ENCODE data around the gene FHOD3. TPM values are rescaled to one million over a fixed set of nuclear protein-coding genes. Genes with fewer than 3 reads are reported as not detected.

The FHOD3 gene
- total and polyA plus RNA-seq, 4 donors: 0.57 to 1.3 (median 1.2) TPM; not detected in 1

DNA sequence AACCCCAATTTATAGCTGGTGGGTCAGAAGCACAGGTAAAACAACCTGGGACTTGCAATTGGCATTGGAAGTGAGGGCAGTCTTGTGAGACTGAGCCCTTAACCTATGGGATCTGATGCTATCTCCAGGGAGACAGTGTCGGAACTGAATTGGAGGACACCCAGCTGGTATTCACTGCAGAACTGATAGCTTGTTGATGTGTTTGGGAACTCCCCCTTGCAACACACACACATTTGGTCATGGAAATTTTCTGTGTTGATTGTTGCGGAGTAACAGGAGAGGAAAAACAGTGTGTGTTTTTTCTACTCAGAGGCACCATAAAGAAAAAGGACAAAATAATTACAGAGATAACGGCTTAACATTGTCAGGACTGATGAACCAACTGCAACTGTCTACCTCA lies 515.2 kb downstream of the FHOD3 start:
- Histone ChIP-seq H3K9ac (ENCODE audit: low read depth in 1 of 2, low read length in 2 of 2) (no peak overlapping the region), H3K4me1 (ENCODE audit: control insufficient read depth in 4 of 4, insufficient read depth in 4 of 4, low read length in 3 of 4) (peaks cover 0 to 3% (median 1%) of the 10 kb centered on the region in 4 donors), H3K9me3 (ENCODE audit: control insufficient read depth in 4 of 4, low read length in 3 of 4) (no peaks in the 10 kb centered on the region), H3K27ac (ENCODE audit: low read depth in 1 of 2, low read length in 2 of 2) (no peak overlapping the region), H3K36me3 (ENCODE audit: control insufficient read depth in 4 of 4, insufficient read depth in 3 of 4, low read depth in 1 of 4, low read length in 3 of 4) (peaks cover 0 to 3% (median 2%) of the 10 kb centered on the region in 4 donors), H3K27me3 (ENCODE audit: control insufficient read depth in 4 of 4, insufficient read depth in 4 of 4, low read length in 3 of 4) (no peaks in the 10 kb centered on the region), H3K4me3 (ENCODE audit: low read depth in 1 of 3, low read length in 3 of 3) (no peak overlapping the region)
- WGBS: 91% methylated on average over 3 of the region's 3 CpGs
- no peak for DNase-seq (ENCODE audit: low spot score)
- TF ChIP-seq RXRA (IDR thresholded peaks at IDR 0.05) (no peak), TAF1 (conservative IDR thresholded peaks at IDR 0.05) (no peak), RAD21 (IDR thresholded peaks at IDR 0.05) (no peak)

DNA sequence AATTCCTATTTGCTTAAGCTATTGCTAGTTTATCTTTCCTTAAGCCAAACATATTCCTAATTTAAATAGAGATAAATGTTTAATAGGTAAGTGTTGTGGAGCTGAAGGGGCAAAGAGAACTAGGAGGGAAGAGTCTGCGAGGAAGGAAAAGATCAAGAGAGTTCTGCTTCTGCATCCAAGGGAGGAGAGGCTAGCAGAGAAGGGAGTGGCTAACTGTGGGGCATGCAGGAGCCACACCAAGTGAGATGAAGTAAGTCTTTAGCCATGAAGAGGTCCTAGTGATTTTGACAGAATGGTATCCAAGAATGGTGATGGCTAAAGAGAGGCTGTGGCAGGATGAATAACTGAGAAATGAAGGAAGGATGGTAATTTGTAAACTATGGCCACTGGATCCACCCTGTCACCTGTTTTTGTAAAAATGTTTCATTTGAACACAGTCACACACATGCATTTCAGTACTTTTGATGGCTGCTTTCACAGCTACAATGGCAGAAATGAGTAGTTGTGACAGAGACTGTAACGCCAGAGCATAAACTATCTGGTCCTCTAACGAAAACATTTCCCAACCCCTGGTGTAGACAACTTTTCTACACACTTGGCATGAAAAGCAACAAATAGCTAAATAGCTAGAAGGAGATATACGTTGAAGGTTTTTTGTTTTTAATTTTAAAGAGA lies 515.7 kb downstream of the FHOD3 start:
- Histone ChIP-seq H3K4me1 (ENCODE audit: control insufficient read depth in 4 of 4, insufficient read depth in 4 of 4, low read length in 3 of 4) (peaks cover 0 to 3% (median 1%) of the 10 kb centered on the region in 4 donors), H3K9ac (ENCODE audit: low read depth in 1 of 2, low read length in 2 of 2) (no peak overlapping the region), H3K4me3 (ENCODE audit: low read depth in 1 of 3, low read length in 3 of 3) (no peak overlapping the region), H3K27ac (ENCODE audit: low read depth in 1 of 2, low read length in 2 of 2) (no peak overlapping the region), H3K36me3 (ENCODE audit: control insufficient read depth in 4 of 4, insufficient read depth in 3 of 4, low read depth in 1 of 4, low read length in 3 of 4) (peaks cover 0 to 4% (median 3%) of the 10 kb centered on the region in 4 donors), H3K9me3 (ENCODE audit: control insufficient read depth in 4 of 4, low read length in 3 of 4) (no peaks in the 10 kb centered on the region), H3K27me3 (ENCODE audit: control insufficient read depth in 4 of 4, insufficient read depth in 4 of 4, low read length in 3 of 4) (no peaks in the 10 kb centered on the region)
- DNase-seq (ENCODE audit: low spot score): no peak
- 90% methylated on average over 4 of the region's 4 CpGs for WGBS
- TF ChIP-seq REST (IDR thresholded peaks at IDR 0.05) (no peak), HNF4G (IDR thresholded peaks at IDR 0.05) (no peak), FOXA2 (IDR thresholded peaks at IDR 0.05) (no peak), EGR1 (IDR thresholded peaks at IDR 0.05; ENCODE audit: low read depth in 2 of 2) (no peak), YY1 (IDR thresholded peaks at IDR 0.05) (no peak), TAF1 (conservative IDR thresholded peaks at IDR 0.05) (no peak), CTCF (IDR thresholded peaks at IDR 0.05; ENCODE audit: low read depth, low read length, missing input control) (no peak), SP1 (IDR thresholded peaks at IDR 0.05) (no peak), ZBTB33 (IDR thresholded peaks at IDR 0.05) (no peak), RAD21 (IDR thresholded peaks at IDR 0.05) (no peak), NR2F2 (IDR thresholded peaks at IDR 0.05) (no peak), MAX (IDR thresholded peaks at IDR 0.05) (no peak)
